Adipocyte (in vitro differentiated cells): Measurements from ENCODE around the gene OR12D1.

Experiments used
- DNase-seq: peaks from one replicate; pipeline ENCODE4 v3.0.0-alpha.2; 2015; ENCODE audit warnings: low read depth
- H3K27me3 ChIP-seq: replicated peaks from 2 replicates; pipeline ENCODE4 v1.7.0; 2013; ENCODE audit warnings: mild to moderate bottlenecking, low read length, moderate library complexity; ENCODE audit not compliant: control insufficient read depth, insufficient read depth
- H3K36me3 ChIP-seq: 2 replicates; pipeline ENCODE4 v1.7.0; 2013; ENCODE audit warnings: low read length, mild to moderate bottlenecking, moderate library complexity; ENCODE audit not compliant: control insufficient read depth, insufficient read depth, severe bottlenecking
- H3K4me1 ChIP-seq: 2 replicates; pipeline ENCODE4 v1.7.0; 2013; ENCODE audit warnings: mild to moderate bottlenecking, low read length, moderate library complexity; ENCODE audit not compliant: control insufficient read depth, insufficient read depth
- H3K4me3 ChIP-seq: 2 replicates; pipeline ENCODE4 v1.7.0; 2013; ENCODE audit warnings: mild to moderate bottlenecking, low read length, moderate library complexity
- H3K9ac ChIP-seq: 2 replicates; pipeline ENCODE4 v1.7.0; 2013; ENCODE audit warnings: mild to moderate bottlenecking, low read length, moderate library complexity
- H3K9me3 ChIP-seq: 2 replicates; pipeline ENCODE4 v1.7.0; 2013; ENCODE audit warnings: mild to moderate bottlenecking, low read length, moderate library complexity; ENCODE audit not compliant: control insufficient read depth

The OR12D1 gene

GRCh38 chr6:29465801-29466200 lies 51.1 kb downstream of the OR12D1 start:
- Histone ChIP-seq H3K4me3 (no peak overlapping the region), H3K9me3 (no peaks in the 10 kb centered on the region), H3K36me3 (no peaks in the 10 kb centered on the region), H3K9ac (no peak overlapping the region), H3K4me1 (no peaks in the 10 kb centered on the region), H3K27me3 (peaks cover 3% of the 10 kb centered on the region)
- DNase-seq: peak; percentile 39

DNA sequence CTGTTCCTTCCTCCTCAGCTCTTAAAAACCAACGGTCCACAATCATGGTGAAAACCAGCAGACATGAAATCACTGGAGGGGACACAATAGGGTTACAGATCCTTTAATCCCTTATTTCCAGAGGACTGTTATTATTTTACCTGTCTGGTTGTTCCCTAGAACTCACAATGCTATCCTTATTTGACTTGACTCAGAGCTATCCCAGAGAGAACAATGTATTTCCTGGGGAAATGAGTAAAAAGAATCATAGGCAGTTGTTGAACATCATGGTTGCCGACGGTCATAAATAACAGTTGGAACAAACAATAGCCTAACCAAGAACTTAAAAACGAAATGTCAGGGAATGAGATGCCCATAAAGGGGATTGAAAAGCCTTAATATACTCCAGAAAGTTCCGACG lies 51.5 kb downstream of the OR12D1 start:
- no peak for DNase-seq
- Histone ChIP-seq H3K4me1 (no peaks in the 10 kb centered on the region), H3K9me3 (no peaks in the 10 kb centered on the region), H3K27me3 (peaks cover 3% of the 10 kb centered on the region), H3K4me3 (no peak overlapping the region), H3K9ac (no peak overlapping the region), H3K36me3 (no peaks in the 10 kb centered on the region)
